ENCODE results near the gene KLK1.

- TF ChIP-seq, protein P1, sequence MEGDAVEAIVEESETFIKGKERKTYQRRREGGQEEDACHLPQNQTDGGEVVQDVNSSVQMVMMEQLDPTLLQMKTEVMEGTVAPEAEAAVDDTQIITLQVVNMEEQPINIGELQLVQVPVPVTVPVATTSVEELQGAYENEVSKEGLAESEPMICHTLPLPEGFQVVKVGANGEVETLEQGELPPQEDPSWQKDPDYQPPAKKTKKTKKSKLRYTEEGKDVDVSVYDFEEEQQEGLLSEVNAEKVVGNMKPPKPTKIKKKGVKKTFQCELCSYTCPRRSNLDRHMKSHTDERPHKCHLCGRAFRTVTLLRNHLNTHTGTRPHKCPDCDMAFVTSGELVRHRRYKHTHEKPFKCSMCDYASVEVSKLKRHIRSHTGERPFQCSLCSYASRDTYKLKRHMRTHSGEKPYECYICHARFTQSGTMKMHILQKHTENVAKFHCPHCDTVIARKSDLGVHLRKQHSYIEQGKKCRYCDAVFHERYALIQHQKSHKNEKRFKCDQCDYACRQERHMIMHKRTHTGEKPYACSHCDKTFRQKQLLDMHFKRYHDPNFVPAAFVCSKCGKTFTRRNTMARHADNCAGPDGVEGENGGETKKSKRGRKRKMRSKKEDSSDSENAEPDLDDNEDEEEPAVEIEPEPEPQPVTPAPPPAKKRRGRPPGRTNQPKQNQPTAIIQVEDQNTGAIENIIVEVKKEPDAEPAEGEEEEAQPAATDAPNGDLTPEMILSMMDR (IDR thresholded peaks at IDR 0.05): no peak
- TF ChIP-seq POLR2A (IDR thresholded peaks at IDR 0.05): no peak
These were observed 28.5 kb downstream of the KLK1 start for GRCh38 chr19:50794876-50795663.

Measured in right lobe of liver (tissue), 4 donors.